Measurements from ENCODE around the gene CROT.
"Not testable (repeated sequence)": the region's sequence is repeated elsewhere in the genome, so short reads cannot be mapped to it uniquely, and the experiment has no call there.

DNA sequence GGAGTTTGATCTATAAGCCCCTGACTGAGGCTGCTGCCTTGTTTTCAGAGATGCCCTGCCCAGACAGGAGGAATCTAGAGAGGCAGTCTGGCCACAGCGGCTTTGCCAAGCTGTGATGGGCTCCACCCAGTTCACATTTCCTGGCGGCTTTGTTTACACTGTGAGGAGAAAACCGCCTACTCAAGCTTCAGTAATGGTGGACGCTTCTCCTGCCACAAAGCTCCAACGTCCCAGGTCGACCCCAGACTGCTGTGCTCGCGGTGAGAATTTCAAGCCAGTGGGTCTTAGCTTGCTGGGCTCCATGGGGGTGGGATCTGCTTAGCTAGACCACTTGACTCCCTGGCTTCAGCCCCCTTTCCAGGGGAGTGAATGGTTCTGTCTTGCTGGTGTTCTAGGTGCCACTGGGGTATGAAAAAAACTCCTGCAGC, 26.3 kb upstream of the CROT start:
- TF ChIP-seq, protein P1, sequence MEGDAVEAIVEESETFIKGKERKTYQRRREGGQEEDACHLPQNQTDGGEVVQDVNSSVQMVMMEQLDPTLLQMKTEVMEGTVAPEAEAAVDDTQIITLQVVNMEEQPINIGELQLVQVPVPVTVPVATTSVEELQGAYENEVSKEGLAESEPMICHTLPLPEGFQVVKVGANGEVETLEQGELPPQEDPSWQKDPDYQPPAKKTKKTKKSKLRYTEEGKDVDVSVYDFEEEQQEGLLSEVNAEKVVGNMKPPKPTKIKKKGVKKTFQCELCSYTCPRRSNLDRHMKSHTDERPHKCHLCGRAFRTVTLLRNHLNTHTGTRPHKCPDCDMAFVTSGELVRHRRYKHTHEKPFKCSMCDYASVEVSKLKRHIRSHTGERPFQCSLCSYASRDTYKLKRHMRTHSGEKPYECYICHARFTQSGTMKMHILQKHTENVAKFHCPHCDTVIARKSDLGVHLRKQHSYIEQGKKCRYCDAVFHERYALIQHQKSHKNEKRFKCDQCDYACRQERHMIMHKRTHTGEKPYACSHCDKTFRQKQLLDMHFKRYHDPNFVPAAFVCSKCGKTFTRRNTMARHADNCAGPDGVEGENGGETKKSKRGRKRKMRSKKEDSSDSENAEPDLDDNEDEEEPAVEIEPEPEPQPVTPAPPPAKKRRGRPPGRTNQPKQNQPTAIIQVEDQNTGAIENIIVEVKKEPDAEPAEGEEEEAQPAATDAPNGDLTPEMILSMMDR (IDR thresholded peaks at IDR 0.05), result not testable (repeated sequence)
- TF ChIP-seq EZH2 (IDR thresholded peaks at IDR 0.05), result not testable (repeated sequence)

Data from neural progenitor cell (in vitro differentiated cells).